GM23338 (cell line): Measurements from ENCODE around the gene EPO. TPM values are rescaled to one million over a fixed set of nuclear protein-coding genes. Genes with fewer than 3 reads are reported as not detected.

Source experiments
- ATAC-seq: fragments of 200-7000 bp; cut with Tn5 transposase; 3 replicates; pipeline ENCODE4 v1.9.1; 2020
- DNase-seq: peaks from one replicate; pipeline ENCODE4 v3.0.0-alpha.2; 2015; ENCODE audit warnings: low spot score
- H2AFZ ChIP-seq: fragments of 200-600 bp; sonication (generic); 2 replicates; pipeline ENCODE4 v1.8.0; 2016; ENCODE audit warnings: antibody characterized with exemption, mild to moderate bottlenecking, moderate library complexity
- H3F3A ChIP-seq: fragments of 200-600 bp; sonication (generic); replicated peaks from 2 replicates; pipeline ENCODE4 v1.8.0; 2017; ENCODE audit warnings: antibody characterized with exemption, mixed run types, low read depth
- H3K27ac ChIP-seq: fragments of 200-600 bp; sonication (generic); 2 replicates; pipeline ENCODE4 v1.6.1; 2016; ENCODE audit warnings: low read depth
- H3K27me3 ChIP-seq: fragments of 200-600 bp; sonication (generic); 2 replicates; pipeline ENCODE4 v1.8.0; 2016; ENCODE audit warnings: mild to moderate bottlenecking, mixed run types, moderate library complexity; ENCODE audit not compliant: insufficient read depth
- H3K36me3 ChIP-seq: fragments of 200-600 bp; sonication (generic); 2 replicates; pipeline ENCODE4 v1.8.0; 2016; ENCODE audit warnings: mild to moderate bottlenecking; ENCODE audit not compliant: insufficient read depth
- H3K4me1 ChIP-seq: fragments of 200-600 bp; sonication (generic); 2 replicates; pipeline ENCODE4 v1.8.0; 2016; ENCODE audit warnings: mild to moderate bottlenecking, moderate library complexity; ENCODE audit not compliant: insufficient read depth
- H3K4me2 ChIP-seq: fragments of 200-600 bp; sonication (generic); 2 replicates; pipeline ENCODE4 v1.7.1; 2017; ENCODE audit warnings: mixed run types
- H3K4me3 ChIP-seq: fragments of 200-600 bp; sonication (generic); 2 replicates; pipeline ENCODE4 v1.6.1; 2016; ENCODE audit warnings: mixed run types
- H3K79me2 ChIP-seq: fragments of 200-600 bp; sonication (generic); replicated peaks from 2 replicates; pipeline ENCODE4 v1.8.0; 2017; ENCODE audit warnings: mild to moderate bottlenecking; ENCODE audit not compliant: insufficient read depth
- H3K9me2 ChIP-seq: fragments of 200-600 bp; sonication (generic); 2 replicates; pipeline ENCODE4 v1.8.0; 2017; ENCODE audit not compliant: insufficient read depth
- H4K20me1 ChIP-seq: fragments of 200-600 bp; sonication (generic); replicated peaks from 2 replicates; pipeline ENCODE4 v1.8.0; 2017; ENCODE audit warnings: mild to moderate bottlenecking; ENCODE audit not compliant: insufficient read depth
- H3K27ac Mint-ChIP-seq: 2 replicates; pipeline ENCODE4 v1.8.0; 2020; ENCODE audit warnings: inconsistent platforms, mild to moderate bottlenecking, moderate library complexity, mixed read lengths
- H3K27me3 Mint-ChIP-seq: 3 replicates; pipeline ENCODE4 v1.8.0; 2022; ENCODE audit warnings: low read depth, mild to moderate bottlenecking, moderate library complexity, mixed read lengths, inconsistent platforms; ENCODE audit not compliant: insufficient read depth, poor library complexity
- H3K36me3 Mint-ChIP-seq: 3 replicates; pipeline ENCODE4 v1.8.0; 2021; ENCODE audit warnings: low read depth, mild to moderate bottlenecking, inconsistent platforms, moderate library complexity, mixed read lengths
- H3K4me1 Mint-ChIP-seq: 3 replicates; pipeline ENCODE4 v1.8.0; 2020; ENCODE audit warnings: mild to moderate bottlenecking, inconsistent platforms, mixed read lengths
- H3K4me3 Mint-ChIP-seq: 3 replicates; pipeline ENCODE4 v1.8.0; 2021; ENCODE audit warnings: moderate library complexity, mild to moderate bottlenecking, inconsistent platforms, mixed read lengths
- H3K9me3 Mint-ChIP-seq: 3 replicates; pipeline ENCODE4 v1.8.0; 2020; ENCODE audit warnings: moderate library complexity, mild to moderate bottlenecking, inconsistent platforms, mixed read lengths
- ETS1 ChIP-seq: IDR thresholded peaks from 2 replicates; pipeline ENCODE4 v1.6.1; 2016; ENCODE audit warnings: antibody characterized with exemption
- EZH2 ChIP-seq: fragments of 200-600 bp; sonication (generic); IDR thresholded peaks from one replicate; pipeline ENCODE4 v1.8.0; 2017; ENCODE audit warnings: antibody characterized with exemption, mild to moderate bottlenecking, low read depth; ENCODE audit not compliant: unreplicated experiment
- EZH2phosphoT487 ChIP-seq: fragments of 200-600 bp; sonication (generic); IDR thresholded peaks from one replicate; pipeline ENCODE4 v1.8.1; 2018; ENCODE audit warnings: antibody characterized with exemption; ENCODE audit not compliant: unreplicated experiment
- NANOG ChIP-seq: IDR thresholded peaks from 2 replicates; pipeline ENCODE4 v1.6.1; 2016; ENCODE audit warnings: antibody characterized with exemption, borderline replicate concordance
- POLR2AphosphoS5 ChIP-seq: IDR thresholded peaks from 2 replicates; pipeline ENCODE4 v1.6.1; 2016; ENCODE audit warnings: antibody characterized with exemption, low read depth
- STAT1 ChIP-seq: IDR thresholded peaks from one replicate; pipeline ENCODE4 v1.6.1; 2016; ENCODE audit warnings: antibody characterized with exemption; ENCODE audit not compliant: unreplicated experiment
- ZNF114 ChIP-seq: fragments of 250-450 bp; sonication (Bioruptor Pico); IDR thresholded peaks from 2 replicates; pipeline ENCODE4 v1.5.0; 2020; ENCODE audit warnings: mild to moderate bottlenecking, moderate library complexity
- ZNF331 ChIP-seq: fragments of 250-450 bp; sonication (Bioruptor Pico); IDR thresholded peaks from 2 replicates; pipeline ENCODE4 v1.5.0; 2020; ENCODE audit warnings: low read depth, mild to moderate bottlenecking, moderate library complexity
- ZNF462 ChIP-seq: fragments of 250-450 bp; sonication (Bioruptor Pico); IDR thresholded peaks from 2 replicates; pipeline ENCODE4 v1.5.0; 2020; ENCODE audit warnings: mild to moderate bottlenecking, moderate library complexity
- polyA plus RNA-seq: library from polyadenylated mRNA; unstranded; fragments of >200 nt; fragmentation: Nextera tagmentation; extraction: Ambion mirVana; gene quantifications from 2 replicates; pipeline ENCODE4 v1.2.1, GENCODE V29; 2016
- total RNA-seq: library from RNA; depleted of rRNA; stranded (reverse); fragments of >200 nt; shearing (Covaris generic); gene quantifications from 2 replicates; pipeline ENCODE4 v1.2.3, GENCODE V29; 2014

EPO gene
- total and polyA plus RNA-seq, 2 experiments from 2014 or later = 1.0 TPM; not detected in 1

GRCh38 chr7:100744605-100745004 is 24.3 kb downstream of the EPO start (continued):
- TF ChIP-seq ZNF462 (CRISPR knock-in tag) = no peak
- no peak for TF ChIP-seq NANOG
- TF ChIP-seq POLR2AphosphoS5 = no peak
- no peak for TF ChIP-seq ETS1
- TF ChIP-seq EZH2 = no peak
- TF ChIP-seq ZNF114 (CRISPR knock-in tag) = no peak
- TF ChIP-seq ZNF331 (CRISPR knock-in tag) = no peak

DNA sequence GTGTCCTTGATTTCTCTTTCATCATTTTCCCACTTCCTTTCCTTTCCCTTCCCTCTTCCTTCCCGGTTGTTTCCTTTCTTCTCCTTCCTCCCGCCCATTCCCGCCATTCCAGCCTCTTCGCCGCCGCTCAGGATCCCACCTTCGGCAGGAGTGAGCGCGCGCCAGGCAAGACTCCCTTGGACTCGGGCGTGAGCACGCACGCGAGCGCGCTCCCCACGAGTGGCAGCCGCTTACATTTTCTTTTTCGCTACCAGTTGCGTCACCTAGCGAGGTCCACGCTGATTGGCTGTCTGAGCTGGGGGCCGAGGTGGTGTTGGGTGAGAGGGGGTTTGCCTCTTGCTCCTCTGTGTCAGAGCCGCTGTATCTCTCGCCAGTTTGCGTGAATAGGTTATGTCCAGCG is 24.9 kb downstream of the EPO start:
- Mint-ChIP-seq H3K4me1 (no peaks in the 10 kb centered on the region), H3K27ac (0 out of 2 replicates have a peak overlapping the region, but pooled peaks have one; percentile 83), H3K36me3 (no peaks in the 10 kb centered on the region), H3K27me3 (peaks cover 12% of the 10 kb centered on the region), H3K4me3 (peak overlapping the region; percentile 81), H3K9me3 (peaks cover 20% of the 10 kb centered on the region)
- Histone ChIP-seq H3K79me2 (no peaks in the 10 kb centered on the region), H3K36me3 (no peaks in the 10 kb centered on the region), H3K4me1 (no peaks in the 10 kb centered on the region), H4K20me1 (no peaks in the 10 kb centered on the region), H3K27me3 (no peaks in the 10 kb centered on the region), H3K27ac (no peak overlapping the region), H3K4me3 (peak overlapping the region; percentile 60), H3F3A (no peaks in the 10 kb centered on the region), H3K4me2 (peak overlapping the region; percentile 56), H3K9me2 (no peaks in the 10 kb centered on the region), H2AFZ (peak overlapping the region; percentile 76)
- ATAC-seq = peak; percentile 91
- peak; percentile 67 for DNase-seq
- TF ChIP-seq ETS1 = no peak
- TF ChIP-seq STAT1 = no peak
- TF ChIP-seq EZH2phosphoT487 = no peak
- no peak for TF ChIP-seq ZNF331 (CRISPR knock-in tag)
- no peak for TF ChIP-seq ZNF114 (CRISPR knock-in tag)
- peak; percentile 78 for TF ChIP-seq POLR2AphosphoS5
